Upper lobe of left lung (tissue), 4 donors: ENCODE data around the gene KMT2E.

ENCODE experiments used
- EP300 ChIP-seq, 4 donors: sonication (generic); formaldehyde crosslinking; IDR thresholded peaks; one replicate each; pipeline ENCODE4 v1.5.1; 2017; ENCODE audit warnings: antibody characterized with exemption in 4 of 4, control low read depth in 2 of 4
- POLR2A ChIP-seq, 4 donors: fragments of 450-650 bp; IDR thresholded peaks; one replicate each; pipeline ENCODE4 v1.5.1; 2016 to 2017; ENCODE audit warnings: antibody characterized with exemption in 4 of 4, mild to moderate bottlenecking in 2 of 4
- POLR2AphosphoS5 ChIP-seq, 2 donors: sonication (generic); formaldehyde crosslinking; IDR thresholded peaks; one replicate each; pipeline ENCODE4 v1.5.1; 2017; ENCODE audit warnings: antibody characterized with exemption in 2 of 2
- TF ChIP-seq, protein P1 (sequence below), 6 experiments: fragments of 450-650 bp in 4 of 6; fragments of 200-600 bp in 2 of 6; sonication (generic) in 2 of 6; IDR thresholded peaks; one replicate each; pipeline ENCODE4 v1.5.1; 2016 to 2019; ENCODE audit warnings: antibody characterized with exemption in 6 of 6

DNA sequence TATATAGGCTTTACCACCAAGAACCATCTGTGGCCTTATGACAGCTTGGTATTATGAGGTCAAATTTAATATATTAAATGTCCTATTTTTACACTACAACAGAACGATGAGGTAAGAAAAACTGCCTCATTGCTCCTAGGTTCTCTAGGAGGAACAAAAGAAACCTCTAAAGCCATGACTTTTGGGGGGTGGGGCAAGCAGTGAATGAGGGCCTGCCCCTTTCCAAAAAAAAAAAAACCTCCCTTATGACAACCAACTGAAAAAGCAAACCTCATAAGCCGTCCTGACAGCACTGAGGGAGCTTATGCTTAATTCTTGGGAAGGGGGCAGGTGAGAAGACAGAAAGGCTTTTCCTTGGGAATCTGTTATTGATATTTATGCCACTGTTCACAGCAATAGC lies 116.6 kb downstream of the KMT2E start:
- TF ChIP-seq POLR2A (IDR thresholded peaks at IDR 0.05) (no peak), POLR2AphosphoS5 (IDR thresholded peaks at IDR 0.05) (no peak), EP300 (IDR thresholded peaks at IDR 0.05) (no peak)
- TF ChIP-seq, protein P1, sequence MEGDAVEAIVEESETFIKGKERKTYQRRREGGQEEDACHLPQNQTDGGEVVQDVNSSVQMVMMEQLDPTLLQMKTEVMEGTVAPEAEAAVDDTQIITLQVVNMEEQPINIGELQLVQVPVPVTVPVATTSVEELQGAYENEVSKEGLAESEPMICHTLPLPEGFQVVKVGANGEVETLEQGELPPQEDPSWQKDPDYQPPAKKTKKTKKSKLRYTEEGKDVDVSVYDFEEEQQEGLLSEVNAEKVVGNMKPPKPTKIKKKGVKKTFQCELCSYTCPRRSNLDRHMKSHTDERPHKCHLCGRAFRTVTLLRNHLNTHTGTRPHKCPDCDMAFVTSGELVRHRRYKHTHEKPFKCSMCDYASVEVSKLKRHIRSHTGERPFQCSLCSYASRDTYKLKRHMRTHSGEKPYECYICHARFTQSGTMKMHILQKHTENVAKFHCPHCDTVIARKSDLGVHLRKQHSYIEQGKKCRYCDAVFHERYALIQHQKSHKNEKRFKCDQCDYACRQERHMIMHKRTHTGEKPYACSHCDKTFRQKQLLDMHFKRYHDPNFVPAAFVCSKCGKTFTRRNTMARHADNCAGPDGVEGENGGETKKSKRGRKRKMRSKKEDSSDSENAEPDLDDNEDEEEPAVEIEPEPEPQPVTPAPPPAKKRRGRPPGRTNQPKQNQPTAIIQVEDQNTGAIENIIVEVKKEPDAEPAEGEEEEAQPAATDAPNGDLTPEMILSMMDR (IDR thresholded peaks at IDR 0.05), result no peak
